ENCODE results near the gene MCTP2.

- TF ChIP-seq, protein P1, sequence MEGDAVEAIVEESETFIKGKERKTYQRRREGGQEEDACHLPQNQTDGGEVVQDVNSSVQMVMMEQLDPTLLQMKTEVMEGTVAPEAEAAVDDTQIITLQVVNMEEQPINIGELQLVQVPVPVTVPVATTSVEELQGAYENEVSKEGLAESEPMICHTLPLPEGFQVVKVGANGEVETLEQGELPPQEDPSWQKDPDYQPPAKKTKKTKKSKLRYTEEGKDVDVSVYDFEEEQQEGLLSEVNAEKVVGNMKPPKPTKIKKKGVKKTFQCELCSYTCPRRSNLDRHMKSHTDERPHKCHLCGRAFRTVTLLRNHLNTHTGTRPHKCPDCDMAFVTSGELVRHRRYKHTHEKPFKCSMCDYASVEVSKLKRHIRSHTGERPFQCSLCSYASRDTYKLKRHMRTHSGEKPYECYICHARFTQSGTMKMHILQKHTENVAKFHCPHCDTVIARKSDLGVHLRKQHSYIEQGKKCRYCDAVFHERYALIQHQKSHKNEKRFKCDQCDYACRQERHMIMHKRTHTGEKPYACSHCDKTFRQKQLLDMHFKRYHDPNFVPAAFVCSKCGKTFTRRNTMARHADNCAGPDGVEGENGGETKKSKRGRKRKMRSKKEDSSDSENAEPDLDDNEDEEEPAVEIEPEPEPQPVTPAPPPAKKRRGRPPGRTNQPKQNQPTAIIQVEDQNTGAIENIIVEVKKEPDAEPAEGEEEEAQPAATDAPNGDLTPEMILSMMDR (IDR thresholded peaks at IDR 0.05 in 8 of 11, conservative IDR thresholded peaks at IDR 0.05 in 3 of 11): no peak
- TF ChIP-seq POLR2AphosphoS5 (IDR thresholded peaks at IDR 0.05): no peak
Measured at GRCh38 chr15:94259863-94260262, 28.5 kb downstream of the MCTP2 start.

Measured in spleen (tissue), 7 donors.